Right forelimb (tissue), 1 donor: Measurements from ENCODE around the gene ADRA1B.
A peak's percentile ranks its signal among the peaks of the same experiment; 100 is the strongest.
"Not testable (repeated sequence)": the region's sequence is repeated elsewhere in the genome, so short reads cannot be mapped to it uniquely, and the experiment has no call there.

ENCODE experiments used
- DNase-seq: peaks from one replicate; pipeline ENCODE4 v3.0.0-alpha.2; 2018

Gene ADRA1B

DNA sequence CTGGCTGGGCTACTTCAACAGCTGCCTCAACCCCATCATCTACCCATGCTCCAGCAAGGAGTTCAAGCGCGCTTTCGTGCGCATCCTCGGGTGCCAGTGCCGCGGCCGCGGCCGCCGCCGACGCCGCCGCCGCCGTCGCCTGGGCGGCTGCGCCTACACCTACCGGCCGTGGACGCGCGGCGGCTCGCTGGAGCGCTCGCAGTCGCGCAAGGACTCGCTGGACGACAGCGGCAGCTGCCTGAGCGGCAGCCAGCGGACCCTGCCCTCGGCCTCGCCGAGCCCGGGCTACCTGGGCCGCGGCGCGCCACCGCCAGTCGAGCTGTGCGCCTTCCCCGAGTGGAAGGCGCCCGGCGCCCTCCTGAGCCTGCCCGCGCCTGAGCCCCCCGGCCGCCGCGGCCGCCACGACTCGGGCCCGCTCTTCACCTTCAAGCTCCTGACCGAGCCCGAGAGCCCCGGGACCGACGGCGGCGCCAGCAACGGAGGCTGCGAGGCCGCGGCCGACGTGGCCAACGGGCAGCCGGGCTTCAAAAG is 55.7 kb downstream of the ADRA1B start:
- peak; percentile 48 for DNase-seq

DNA sequence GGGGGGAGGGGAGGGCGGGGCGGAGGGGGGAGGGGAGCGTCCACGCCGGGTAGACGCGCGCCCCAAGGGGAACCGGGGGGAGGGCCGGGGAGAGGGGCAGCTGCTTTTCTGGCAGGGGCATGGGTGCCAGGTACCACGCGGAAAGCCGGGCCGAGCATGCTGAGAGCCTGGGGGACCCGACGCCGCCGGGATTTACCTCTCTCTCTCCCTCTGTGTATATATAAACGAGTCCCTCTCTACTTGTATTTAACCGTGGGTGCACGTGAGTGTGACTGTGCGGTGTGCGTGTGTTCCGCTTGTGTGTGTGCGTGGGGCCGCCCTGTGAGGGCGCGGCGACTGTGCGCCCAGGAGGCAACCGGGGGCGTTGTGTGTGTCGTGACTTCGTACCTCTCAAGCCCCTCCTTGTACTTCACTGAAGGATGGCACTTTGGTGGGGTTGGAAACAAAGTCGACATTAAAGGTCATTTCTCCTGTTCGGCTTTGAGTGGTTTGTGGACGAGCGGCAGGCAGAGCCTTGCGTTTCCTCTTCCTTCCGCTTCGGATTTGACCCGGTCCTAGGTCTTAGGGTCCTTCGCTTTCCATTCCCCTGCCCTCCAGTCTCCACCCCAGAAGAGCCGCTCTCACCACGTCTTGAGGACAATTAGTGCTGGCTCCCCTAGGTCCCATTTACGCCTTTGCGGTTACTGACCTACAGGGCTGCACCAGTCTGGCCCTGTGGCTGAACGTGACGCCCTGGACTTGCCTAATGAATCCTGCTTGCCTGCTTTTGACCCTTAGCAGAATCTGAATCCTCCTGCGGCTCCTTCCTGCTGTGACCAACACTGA is 56.5 kb downstream of the ADRA1B start:
- no peak for DNase-seq

DNA sequence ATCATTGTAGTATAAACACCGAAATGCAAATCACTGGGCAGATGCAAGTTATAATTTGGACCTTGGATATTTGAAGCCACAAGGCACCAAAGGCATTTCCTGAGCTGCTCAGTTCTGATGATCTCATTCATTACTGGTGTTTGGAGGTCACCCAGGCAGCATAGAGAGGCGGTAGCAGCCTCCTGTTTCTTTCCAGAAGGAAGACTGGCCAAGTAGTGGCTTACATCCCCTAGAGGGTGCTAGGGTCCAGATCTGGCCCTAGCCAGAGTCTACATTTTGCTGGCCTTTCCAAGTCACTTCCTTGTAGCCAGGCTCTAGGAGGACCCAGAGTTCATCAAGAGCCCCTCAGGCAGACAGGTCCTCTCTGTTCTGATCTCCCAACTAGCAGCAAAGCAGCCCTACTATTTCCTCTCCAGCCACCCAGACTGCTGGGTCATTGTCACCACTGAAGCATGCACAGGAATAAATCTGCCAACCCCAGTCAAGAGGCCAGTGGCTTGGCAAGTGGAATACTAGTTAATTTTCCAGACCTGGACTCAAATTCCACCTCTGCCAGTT is 59.3 kb downstream of the ADRA1B start:
- peak; percentile 50 for DNase-seq

GRCh38 chr5:159976921-159977320 is 60.6 kb downstream of the ADRA1B start:
- DNase-seq = no peak

DNA sequence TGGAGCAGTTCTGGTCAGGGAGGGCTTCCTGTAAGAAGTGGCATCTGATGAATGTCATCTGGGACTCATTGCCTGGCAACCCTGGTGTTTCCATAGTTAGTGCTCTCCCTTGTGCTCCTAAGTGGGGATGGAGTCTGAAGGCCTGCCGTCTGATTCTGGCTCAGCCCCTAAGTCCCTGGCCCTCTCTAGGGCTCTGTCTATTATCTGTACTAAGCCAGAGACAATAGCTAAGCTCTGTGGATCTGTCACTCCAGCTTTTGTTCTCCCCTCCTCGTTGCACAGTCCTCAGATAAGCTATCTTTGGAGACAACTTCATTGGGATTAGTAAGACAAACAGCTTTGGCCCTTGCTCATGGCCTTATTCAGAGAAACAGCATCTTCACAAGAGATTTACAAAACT is 62.1 kb downstream of the ADRA1B start:
- no peak for DNase-seq

DNA sequence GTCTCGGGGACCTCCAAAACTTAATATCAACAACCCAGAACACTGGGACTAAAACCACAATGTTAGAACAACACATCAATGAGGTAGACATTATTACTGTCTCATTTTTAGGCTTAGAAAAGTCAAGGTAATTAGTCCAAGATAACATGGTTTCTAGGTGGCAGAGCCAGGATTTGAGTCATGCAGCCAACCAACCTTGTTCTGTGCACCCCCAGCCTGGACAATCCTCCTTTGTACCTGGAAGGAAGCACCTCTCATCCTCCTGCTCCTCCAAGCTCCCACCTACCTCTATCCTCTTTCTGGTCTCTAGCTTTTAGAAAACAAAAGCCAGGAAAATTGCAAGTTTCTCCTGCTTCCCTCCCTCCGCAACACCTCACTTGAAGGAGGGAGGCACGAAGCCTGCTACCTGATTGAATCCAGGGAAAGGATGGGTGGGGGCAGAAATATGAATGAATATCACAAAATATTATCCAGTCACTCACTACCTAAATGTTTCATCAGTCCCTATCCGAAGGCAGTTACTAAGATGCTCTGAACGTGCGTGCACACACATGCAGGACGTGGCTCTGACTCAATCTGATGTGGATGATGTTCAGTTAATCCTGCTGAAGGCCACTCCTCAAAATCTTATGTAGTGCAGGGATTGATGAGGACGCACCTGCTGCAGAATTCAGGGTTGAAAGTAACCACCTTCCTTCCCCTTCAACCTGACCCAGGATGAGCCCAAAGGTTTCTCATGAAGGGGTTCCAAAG is 66.3 kb downstream of the ADRA1B start:
- DNase-seq = no peak

GRCh38 chr5:159987031-159987674 is 70.9 kb downstream of the ADRA1B start:
- peak; percentile 71 for DNase-seq

- no peak for DNase-seq
These were observed 74.2 kb downstream of the ADRA1B start for GRCh38 chr5:159990506-159990905.

DNA sequence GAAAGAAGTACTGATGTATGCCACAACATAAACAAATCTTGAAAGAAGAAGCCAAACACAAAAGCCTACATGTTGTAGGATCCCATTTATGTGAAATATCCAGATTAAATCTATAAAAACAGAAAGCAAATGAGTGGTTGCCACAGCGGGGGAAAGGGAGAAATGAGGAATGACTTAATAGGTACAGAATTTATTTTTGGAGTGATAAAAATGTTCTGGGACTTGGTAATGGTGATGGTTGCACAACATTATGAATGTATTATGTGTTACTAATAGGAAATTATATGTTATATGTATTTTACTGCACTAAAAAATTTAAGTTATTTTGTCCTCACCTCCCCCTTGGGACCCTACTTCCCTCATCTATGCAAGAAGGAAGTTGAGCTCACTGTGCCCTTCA is 76.3 kb downstream of the ADRA1B start:
- DNase-seq = no peak

DNA sequence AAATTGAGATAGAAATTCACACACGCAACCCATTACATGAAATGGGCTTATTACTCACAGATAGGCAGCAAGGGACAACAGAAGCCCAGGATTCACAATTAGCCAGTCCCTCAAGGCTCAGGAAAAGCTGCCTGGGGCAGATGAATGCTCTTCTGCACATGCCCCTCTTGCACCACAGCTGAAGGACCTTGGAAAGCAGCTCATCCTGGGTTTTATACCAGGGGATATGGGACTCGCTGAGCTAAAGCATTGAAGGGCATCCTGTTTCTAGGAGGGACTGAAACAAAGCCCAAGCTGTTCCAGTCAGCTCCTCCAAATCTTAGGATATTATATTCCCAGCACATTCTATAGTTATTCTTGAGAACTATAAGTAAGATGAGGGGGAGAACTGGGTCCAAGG is 76.9 kb downstream of the ADRA1B start:
- DNase-seq = no peak

- DNase-seq = no peak
These were observed 79.6 kb downstream of the ADRA1B start for GRCh38 chr5:159995907-159996306.

- DNase-seq = no peak
These were observed 85.2 kb downstream of the ADRA1B start for GRCh38 chr5:160001457-160001856.

- no peak for DNase-seq
These were observed 91.2 kb downstream of the ADRA1B start for GRCh38 chr5:160007514-160007913.

DNA sequence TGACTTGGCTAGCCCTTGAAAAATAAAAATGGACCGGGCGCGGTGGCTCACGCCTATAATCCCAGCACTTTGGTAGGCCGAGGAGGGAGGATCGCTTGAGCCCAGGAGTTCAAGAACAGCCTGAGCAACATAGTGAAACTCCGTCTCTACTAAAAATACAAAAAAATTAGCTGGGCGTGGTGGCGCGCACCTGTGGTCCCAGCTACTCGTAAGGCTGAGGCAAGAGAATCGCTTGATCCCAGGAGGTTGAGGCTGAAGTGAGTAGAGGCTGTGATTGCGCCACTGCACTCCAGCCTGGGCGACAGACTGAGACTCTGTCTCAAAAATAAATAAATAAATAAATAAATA is 92.2 kb downstream of the ADRA1B start:
- not testable (repeated sequence) for DNase-seq

DNA sequence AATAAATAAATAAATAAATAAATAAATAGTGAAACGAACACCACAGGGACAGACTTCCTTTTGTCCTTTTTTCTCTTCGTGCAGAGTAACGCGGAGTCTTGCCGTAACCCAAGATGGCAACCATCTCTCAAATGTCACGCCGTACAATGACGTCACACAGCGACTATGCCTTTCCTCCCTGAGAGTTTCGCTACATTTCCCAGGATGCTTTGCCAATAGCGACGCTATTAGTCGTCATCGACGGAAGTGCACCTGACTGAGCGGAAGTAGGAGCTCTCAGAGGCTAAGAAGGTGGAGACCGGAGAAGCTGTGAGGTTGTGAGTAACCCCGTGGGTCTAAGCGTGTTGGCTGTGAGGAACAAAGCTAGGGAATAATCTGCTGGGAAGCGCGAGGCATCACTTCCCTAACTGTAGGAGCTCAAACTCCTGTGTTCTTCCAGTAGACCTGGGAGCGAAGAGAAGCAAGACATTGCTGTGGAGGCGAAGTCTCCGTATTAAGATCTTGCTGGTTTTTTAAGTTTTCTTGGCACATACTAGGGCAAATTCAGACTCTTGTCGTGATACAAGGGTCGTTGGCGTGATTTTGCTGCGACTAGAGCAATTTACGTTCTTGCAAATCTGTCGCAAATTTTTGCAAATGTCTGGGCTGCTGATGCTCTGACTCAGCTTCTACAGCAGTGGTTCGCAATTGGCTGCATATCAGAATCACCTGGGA is 92.8 kb downstream of the ADRA1B start, which contains the start of gene TTC1:
Gene TTC1 (plus strand): TSS at position 263 of the 714 bp plus-strand sequence. CDS start 1,390 bp downstream, outside the sequence.
- DNase-seq = peak; percentile 94

DNA sequence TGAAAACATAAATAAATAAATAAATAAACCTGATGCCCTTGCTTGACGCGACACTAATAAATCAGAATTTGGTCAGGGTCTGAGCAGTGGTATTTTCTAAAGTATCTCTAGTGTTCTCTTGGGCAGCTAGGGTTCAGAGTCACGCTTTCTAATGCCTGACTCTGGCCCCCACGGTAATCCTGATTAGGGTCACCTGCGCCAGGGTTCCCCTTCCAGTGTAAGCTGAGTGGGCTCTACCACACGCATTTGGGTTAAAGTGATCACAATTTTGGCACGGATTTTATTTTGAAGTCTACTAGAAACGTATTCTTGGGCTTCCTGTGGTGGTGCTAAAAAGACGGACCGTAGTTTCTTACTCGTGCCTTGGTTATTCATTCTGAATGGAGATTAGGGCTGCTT is 93.3 kb downstream of the ADRA1B start:
- no peak for DNase-seq

- DNase-seq = no peak
These were observed 95.2 kb downstream of the ADRA1B start for GRCh38 chr5:160011471-160011870.

DNA sequence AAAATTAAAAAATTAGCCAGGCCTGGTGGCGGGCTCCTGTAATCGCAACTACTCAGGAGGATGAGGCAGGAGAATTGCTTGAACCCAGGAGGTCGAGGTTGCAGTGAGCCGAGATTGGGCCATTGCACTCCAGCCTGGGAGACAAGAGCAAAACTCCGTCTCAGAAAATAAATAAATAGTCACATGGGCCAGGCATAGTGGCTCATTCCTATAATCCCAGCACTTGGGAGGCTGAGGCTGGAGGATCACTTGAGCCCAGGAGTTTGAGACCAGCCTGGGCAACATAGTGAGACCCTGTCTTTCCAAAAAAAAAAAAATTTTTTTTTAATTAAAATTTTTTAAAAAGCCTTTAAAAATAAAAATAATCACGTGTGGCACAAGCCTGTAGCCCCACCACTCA is 97.9 kb downstream of the ADRA1B start:
- not testable (repeated sequence) for DNase-seq

DNA sequence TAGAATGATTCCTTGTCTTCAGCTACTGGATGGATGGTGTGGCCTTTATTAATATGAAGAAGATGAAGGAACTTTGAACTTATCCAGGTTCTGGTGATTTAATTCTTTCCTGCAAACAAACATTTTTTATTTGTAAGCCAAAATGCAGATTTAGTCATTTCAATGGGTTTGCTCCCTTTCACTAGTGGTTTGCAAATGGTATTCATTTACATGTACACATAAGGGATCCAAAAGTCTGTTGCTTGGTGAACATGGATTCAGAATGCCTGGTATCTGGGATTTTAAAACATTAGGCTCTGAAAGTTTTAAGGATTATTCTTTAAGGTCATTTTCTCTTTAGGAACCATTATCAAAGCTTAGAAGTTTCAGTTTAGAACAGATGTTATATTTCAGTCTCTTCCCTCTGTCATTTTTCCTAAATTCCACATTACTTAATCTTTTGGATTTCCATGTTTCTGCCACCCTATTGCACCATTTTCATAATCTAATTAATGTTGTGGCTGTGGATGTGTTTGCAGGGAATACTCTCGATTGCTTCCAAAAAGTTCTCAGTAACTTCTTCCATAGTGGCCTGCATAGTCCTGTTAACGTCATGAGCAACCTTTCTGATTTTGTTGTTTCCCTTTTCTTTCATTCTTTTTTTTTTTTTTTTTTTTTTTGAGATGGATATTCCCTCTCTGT is 102.8 kb downstream of the ADRA1B start:
- DNase-seq = no peak

DNA sequence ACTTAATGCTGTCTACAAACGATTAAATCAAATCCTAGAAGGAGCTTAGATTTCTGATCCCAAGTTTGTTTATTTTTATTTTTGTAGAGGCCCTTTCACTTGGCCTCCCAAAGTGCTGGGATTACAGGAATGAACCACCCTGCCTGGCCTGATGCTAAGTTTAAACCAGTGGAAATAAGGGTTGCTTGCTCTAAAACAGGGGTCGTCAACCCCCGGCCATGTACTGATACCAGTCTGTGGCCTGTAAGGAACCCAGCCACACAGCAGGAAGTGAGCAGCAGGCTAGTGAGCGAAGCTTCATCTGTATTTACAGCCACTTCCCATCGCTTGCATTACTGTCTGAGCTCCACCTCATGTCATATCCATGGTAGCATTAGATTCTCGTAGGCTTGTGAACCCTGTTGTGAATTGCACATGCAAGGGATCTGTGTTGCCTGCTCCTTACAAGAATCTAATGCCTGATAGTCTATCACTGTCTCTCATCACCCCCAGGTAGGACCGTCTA is 104.0 kb downstream of the ADRA1B start:
- DNase-seq = no peak

DNA sequence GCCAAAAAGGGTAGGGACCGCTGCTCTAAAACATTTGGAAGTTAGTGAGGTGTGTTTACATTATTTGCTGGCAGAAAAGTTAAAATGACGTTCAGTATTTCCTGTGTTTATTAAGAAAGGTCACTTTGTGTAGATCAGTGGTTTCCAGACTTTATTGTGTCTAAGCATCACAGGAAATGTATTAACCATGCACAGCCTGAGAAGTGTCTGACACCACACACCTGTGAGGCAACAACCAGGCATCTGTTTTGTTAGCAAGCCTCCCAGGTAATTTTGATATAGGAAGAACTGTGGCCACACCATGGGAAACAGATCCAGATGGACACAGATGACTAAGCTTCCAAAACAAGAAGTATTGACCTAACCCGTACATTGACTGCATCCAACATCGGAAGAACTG is 104.7 kb downstream of the ADRA1B start:
- no peak for DNase-seq
